SK-N-MC (cell line): ENCODE results near the gene CCHCR1.

ENCODE experiments used
- DNase-seq: peaks from one replicate; pipeline ENCODE4 v3.0.0-alpha.2; 2011; ENCODE audit warnings: low read depth, low spot score
- H3K27ac ChIP-seq: fragments of 200-600 bp; sonication (generic); 2 replicates; pipeline ENCODE4 v1.5.1; 2016; ENCODE audit warnings: mixed run types
- H3K36me3 ChIP-seq: fragments of 200-600 bp; sonication (generic); 2 replicates; pipeline ENCODE4 v1.6.1; 2017; ENCODE audit warnings: antibody characterized with exemption, low read length, mixed read lengths; ENCODE audit not compliant: insufficient read depth
- H3K4me3 ChIP-seq: fragments of 200-600 bp; sonication (generic); 2 replicates; pipeline ENCODE4 v1.5.1; 2016
- H3K9ac ChIP-seq: fragments of 200-600 bp; sonication (generic); 2 replicates; pipeline ENCODE4 v1.8.0; 2017; ENCODE audit warnings: mixed run types, mixed read lengths; ENCODE audit not compliant: insufficient read length
- H3K9me3 ChIP-seq: fragments of 200-600 bp; sonication (generic); 2 replicates; pipeline ENCODE4 v1.6.1; 2017; ENCODE audit warnings: low read depth, mild to moderate bottlenecking, antibody characterized with exemption, low read length, moderate library complexity, mixed read lengths
- EZH2 ChIP-seq: fragments of 200-600 bp; sonication (generic); IDR thresholded peaks from one replicate; pipeline ENCODE4 v1.6.1; 2017; ENCODE audit warnings: antibody characterized with exemption
- FOXP2 ChIP-seq: optimal IDR thresholded peaks from 2 replicates; pipeline ENCODE3; 2011; ENCODE audit warnings: mild to moderate bottlenecking, moderate library complexity; ENCODE audit not compliant: insufficient read depth; ENCODE audit errors: extremely low read length, control extremely low read depth
- POLR2AphosphoS5 ChIP-seq: IDR thresholded peaks from 2 replicates; pipeline ENCODE4 v1.6.1; 2012; ENCODE audit warnings: mild to moderate bottlenecking, low read depth, low read length, borderline replicate concordance

The CCHCR1 gene

GRCh38 chr6:31138982-31139381 lies 18.6 kb downstream of the CCHCR1 start, which contains the start of gene PSORS1C2:
Gene PSORS1C2, minus strand, starts transcription at chr6:31139066. Its CDS starts 40 bp downstream, at chr6:31139026.
- TF ChIP-seq POLR2AphosphoS5 (no peak), FOXP2 (no peak), EZH2 (no peak)
- Histone ChIP-seq H3K4me3 (peak within 1 kb of the TSS; percentile 70), H3K27ac (no peak within 1 kb of the TSS), H3K9ac (no peak within 1 kb of the TSS), H3K36me3 (peaks cover 8% of the 10 kb centered on the region; the same call in 1 of the 2 replicates), H3K9me3 (no peaks in the 10 kb centered on the region)
- no peak for DNase-seq

GRCh38 chr6:31135710-31136109 lies 21.9 kb downstream of the CCHCR1 start:
- no peak for TF ChIP-seq POLR2AphosphoS5
- TF ChIP-seq FOXP2: no peak
- no peak for TF ChIP-seq EZH2
- Histone ChIP-seq H3K9me3 (no peaks in the 10 kb centered on the region), H3K27ac (no peak overlapping the region), H3K36me3 (no peaks in the 10 kb centered on the region), H3K4me3 (no peak overlapping the region), H3K9ac (no peak overlapping the region)
- no peak for DNase-seq

GRCh38 chr6:31132806-31133205 lies 24.8 kb downstream of the CCHCR1 start:
- Histone ChIP-seq H3K9ac (no peak overlapping the region), H3K4me3 (no peak overlapping the region), H3K36me3 (no peaks in the 10 kb centered on the region), H3K27ac (no peak overlapping the region), H3K9me3 (no peaks in the 10 kb centered on the region)
- TF ChIP-seq POLR2AphosphoS5 (no peak), FOXP2 (no peak)
- DNase-seq: no peak

DNA sequence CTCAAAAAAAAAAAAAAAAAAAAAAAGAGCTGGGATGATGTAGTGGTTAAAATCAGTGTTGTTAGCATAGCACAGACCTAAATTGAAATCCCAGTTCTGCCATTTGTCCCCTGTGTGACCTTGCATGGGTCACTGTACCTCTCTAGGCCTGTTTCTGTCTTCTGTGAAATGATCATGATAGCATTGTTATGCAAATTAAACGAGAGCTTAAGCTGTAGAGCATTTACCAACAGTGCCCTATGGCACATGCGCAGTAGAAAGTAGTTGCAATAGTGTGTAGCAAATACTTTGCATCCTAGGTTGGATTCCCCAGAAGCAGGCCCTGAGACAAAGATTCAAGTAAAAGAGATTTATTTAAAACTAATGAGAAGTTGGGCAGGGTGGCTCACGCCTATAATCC lies 26.0 kb downstream of the CCHCR1 start:
- Histone ChIP-seq H3K4me3 (no peak overlapping the region), H3K36me3 (no peaks in the 10 kb centered on the region), H3K27ac (no peak overlapping the region), H3K9me3 (no peaks in the 10 kb centered on the region), H3K9ac (no peak overlapping the region)
- TF ChIP-seq POLR2AphosphoS5 (no peak), EZH2 (no peak), FOXP2 (no peak)
- DNase-seq: no peak

- no peak overlapping the region for H3K4me3 ChIP-seq
- no peaks in the 10 kb centered on the region for H3K36me3 ChIP-seq
- no peaks in the 10 kb centered on the region for H3K9me3 ChIP-seq
- H3K9ac ChIP-seq: no peak overlapping the region
- no peak for DNase-seq
- TF ChIP-seq POLR2AphosphoS5 (no peak), EZH2 (no peak), FOXP2 (no peak)
- no peak overlapping the region for H3K27ac ChIP-seq
These were observed 26.9 kb downstream of the CCHCR1 start for GRCh38 chr6:31130751-31131150.

DNA sequence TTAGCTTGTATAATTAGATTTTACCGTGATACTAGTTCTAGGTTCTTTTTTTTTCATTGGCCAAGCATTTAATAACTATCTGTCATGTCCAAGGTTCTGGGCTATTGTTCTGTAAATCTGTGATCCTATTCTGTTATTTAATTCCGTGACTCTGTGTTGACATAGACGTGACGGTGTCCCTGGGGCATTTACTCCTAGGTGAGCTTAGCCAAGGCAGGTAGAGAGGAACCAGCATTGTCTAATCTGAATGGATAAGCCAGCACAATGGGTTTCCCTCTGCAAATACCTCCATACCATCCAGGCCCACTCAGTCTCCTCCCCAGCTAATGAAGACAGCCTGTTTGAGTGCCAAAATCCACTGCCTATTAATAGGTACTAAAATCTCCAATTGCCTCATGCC lies 28.5 kb downstream of the CCHCR1 start:
- Histone ChIP-seq H3K9me3 (no peaks in the 10 kb centered on the region), H3K9ac (no peak overlapping the region), H3K4me3 (no peak overlapping the region), H3K36me3 (no peaks in the 10 kb centered on the region), H3K27ac (no peak overlapping the region)
- no peak for DNase-seq
- no peak for TF ChIP-seq EZH2
- TF ChIP-seq POLR2AphosphoS5: no peak
- no peak for TF ChIP-seq FOXP2

- Histone ChIP-seq H3K27ac (no peak overlapping the region), H3K36me3 (no peaks in the 10 kb centered on the region), H3K9ac (no peak overlapping the region), H3K9me3 (no peaks in the 10 kb centered on the region), H3K4me3 (no peak overlapping the region)
- no peak for TF ChIP-seq POLR2AphosphoS5
- no peak for DNase-seq
These were observed 29.4 kb downstream of the CCHCR1 start for GRCh38 chr6:31128093-31128676.

- no peak for TF ChIP-seq FOXP2
- TF ChIP-seq EZH2: no peak
- TF ChIP-seq POLR2AphosphoS5: no peak
- DNase-seq: no peak
- H3K9me3 ChIP-seq: no peaks in the 10 kb centered on the region
- H3K27ac ChIP-seq: no peak overlapping the region
- no peak overlapping the region for H3K9ac ChIP-seq
- H3K36me3 ChIP-seq: no peaks in the 10 kb centered on the region
- no peak overlapping the region for H3K4me3 ChIP-seq
These were observed 31.0 kb downstream of the CCHCR1 start for GRCh38 chr6:31126396-31127175.
